IMR-90 (cell line): ENCODE data around the gene ARHGAP10. TPM values are rescaled to one million over a fixed set of nuclear protein-coding genes. Genes with fewer than 3 reads are reported as not detected.
A peak's percentile ranks its signal among the peaks of the same experiment; 100 is the strongest.

Experiments used
- ATAC-seq: fragments of 200-7000 bp; cut with Tn5 transposase; 2 replicates; pipeline ENCODE4 v1.9.1; 2020; ENCODE audit warnings: low read depth, mild to moderate bottlenecking, moderate library complexity
- BruUV-seq: library from RNA; stranded (reverse); fragments of 400-500 nt; replicated peaks from 2 replicates; lab custom pipeline; 2021; lab: Mats Ljungman, UMichigan
- CTCF ChIA-PET: fragments of 300-600 bp; formaldehyde crosslinking; extraction: SDS; loops from one replicate; lab custom pipeline; 2021; ENCODE audit warnings: antibody characterized with exemption; lab: Yijun Ruan, JAX
- POLR2A ChIA-PET: fragments of 300-600 bp; sonication (Branson Sonifier 250); formaldehyde crosslinking; loops from one replicate; lab custom pipeline; 2022; ENCODE audit warnings: antibody characterized with exemption; ENCODE audit not compliant: unreplicated experiment; lab: Charles Lee
- DNase-seq: peaks from one replicate; pipeline ENCODE4 v3.0.0; 2013
- H2AFZ ChIP-seq: replicated peaks from 2 replicates; pipeline ENCODE3; 2013; ENCODE audit warnings: low read length, mild to moderate bottlenecking; ENCODE audit not compliant: poor library complexity
- H2AK5ac ChIP-seq: 2 replicates; pipeline ENCODE4 v1.6.1; 2013; ENCODE audit warnings: low read depth, low read length, inconsistent platforms
- H2AK9ac ChIP-seq: replicated peaks from 2 replicates; pipeline ENCODE3; 2013; ENCODE audit warnings: mild to moderate bottlenecking, low read depth, low read length, moderate library complexity; ENCODE audit not compliant: poor library complexity
- H2BK120ac ChIP-seq: 2 replicates; pipeline ENCODE4 v1.6.1; 2013; ENCODE audit warnings: low read depth, low read length, inconsistent platforms
- H2BK15ac ChIP-seq: 3 replicates; pipeline ENCODE4 v1.6.1; 2013; ENCODE audit warnings: low read depth, low read length, inconsistent platforms
- H2BK20ac ChIP-seq: 2 replicates; pipeline ENCODE4 v1.6.1; 2013; ENCODE audit warnings: low read depth, mild to moderate bottlenecking, inconsistent platforms, low read length, moderate library complexity
- H2BK5ac ChIP-seq: 2 replicates; pipeline ENCODE4 v1.6.1; 2013; ENCODE audit warnings: mild to moderate bottlenecking, low read depth, low read length, inconsistent platforms; ENCODE audit not compliant: poor library complexity, severe bottlenecking
- H3K14ac ChIP-seq: replicated peaks from 2 replicates; pipeline ENCODE4 v1.6.1; 2013; ENCODE audit warnings: low read depth, low read length, inconsistent platforms
- H3K18ac ChIP-seq: 2 replicates; pipeline ENCODE4 v1.6.1; 2013; ENCODE audit warnings: low read depth, low read length, control low read depth
- H3K23ac ChIP-seq: 2 replicates; pipeline ENCODE4 v1.6.1; 2013; ENCODE audit warnings: low read depth, low read length, inconsistent platforms
- H3K27ac ChIP-seq: 2 replicates; pipeline ENCODE4 v1.5.1; 2013; ENCODE audit warnings: mild to moderate bottlenecking, control low read depth, low read length; ENCODE audit not compliant: insufficient read depth
- H3K27me3 ChIP-seq: 2 replicates; pipeline ENCODE4 v1.6.1; 2013; ENCODE audit warnings: low read length; ENCODE audit not compliant: control insufficient read depth, insufficient read depth
- H3K36me3 ChIP-seq: 2 replicates; pipeline ENCODE4 v1.6.1; 2013; ENCODE audit warnings: low read length, mixed read lengths; ENCODE audit not compliant: control insufficient read depth, insufficient read depth
- H3K4ac ChIP-seq: 2 replicates; pipeline ENCODE4 v1.6.1; 2013; ENCODE audit warnings: low read depth, low read length, inconsistent platforms
- H3K4me1 ChIP-seq: 2 replicates; pipeline ENCODE4 v1.6.1; 2013; ENCODE audit warnings: low read length, mixed read lengths; ENCODE audit not compliant: control insufficient read depth, insufficient read depth
- H3K4me2 ChIP-seq: 2 replicates; pipeline ENCODE4 v1.6.1; 2013; ENCODE audit warnings: low read depth, mild to moderate bottlenecking, control low read depth, low read length, moderate library complexity
- H3K4me3 ChIP-seq: 2 replicates; pipeline ENCODE4 v1.5.1; 2013; ENCODE audit warnings: low read depth, mild to moderate bottlenecking, control low read depth, low read length, moderate library complexity; ENCODE audit not compliant: insufficient read depth
- H3K56ac ChIP-seq: 2 replicates; pipeline ENCODE4 v1.6.1; 2013; ENCODE audit warnings: low read length, inconsistent platforms; ENCODE audit not compliant: insufficient read depth; ENCODE audit errors: extremely low read depth
- H3K79me1 ChIP-seq, 2 experiments: 2 replicates each; pipeline ENCODE4 v1.6.1; 2013; ENCODE audit warnings: low read length in 2 of 2, inconsistent platforms in 1 of 2, low read depth in 1 of 2
- H3K9ac ChIP-seq: 2 replicates; pipeline ENCODE4 v1.6.1; 2013; ENCODE audit warnings: low read depth, low read length, control low read depth
- H3K9me1 ChIP-seq: 2 replicates; pipeline ENCODE4 v1.6.1; 2013; ENCODE audit warnings: low read length, inconsistent platforms; ENCODE audit not compliant: insufficient read depth
- H3K9me3 ChIP-seq: 2 replicates; pipeline ENCODE4 v1.6.1; 2013; ENCODE audit warnings: low read length; ENCODE audit not compliant: control insufficient read depth, insufficient read depth
- H4K20me1 ChIP-seq: 2 replicates; pipeline ENCODE4 v1.6.1; 2013; ENCODE audit warnings: low read length, inconsistent platforms; ENCODE audit not compliant: insufficient read depth
- H4K5ac ChIP-seq: 2 replicates; pipeline ENCODE4 v1.6.1; 2013; ENCODE audit warnings: mild to moderate bottlenecking, low read depth, low read length, control low read depth
- H4K8ac ChIP-seq, 2 experiments: 2 replicates each; pipeline ENCODE4 v1.6.1; 2013; ENCODE audit warnings: low read depth in 2 of 2, low read length in 2 of 2, control low read depth in 1 of 2, inconsistent platforms in 1 of 2
- H4K91ac ChIP-seq: 2 replicates; pipeline ENCODE4 v1.6.1; 2013; ENCODE audit warnings: low read depth, low read length, inconsistent platforms; ENCODE audit not compliant: insufficient read depth
- BHLHE40 ChIP-seq: fragments of 150-350 bp; IDR thresholded peaks from 2 replicates; pipeline ENCODE4 v1.6.1; 2016; ENCODE audit warnings: mild to moderate bottlenecking, low read depth, low read length
- FOS ChIP-seq: fragments of 150-350 bp; IDR thresholded peaks from 2 replicates; pipeline ENCODE4 v1.6.1; 2016; ENCODE audit warnings: low read depth, low read length
- MAFK ChIP-seq: IDR thresholded peaks from 2 replicates; pipeline ENCODE4 v1.6.1; 2012; ENCODE audit warnings: low read depth, low read length, improper control_type of control experiment
- MAZ ChIP-seq: IDR thresholded peaks from 2 replicates; pipeline ENCODE4 v1.6.1; 2012; ENCODE audit warnings: low read depth, mild to moderate bottlenecking, low read length, improper control_type of control experiment, moderate library complexity, borderline replicate concordance
- RAD21 ChIP-seq: IDR thresholded peaks from 2 replicates; pipeline ENCODE4 v1.6.1; 2012; ENCODE audit warnings: low read length, improper control_type of control experiment
- RCOR1 ChIP-seq: IDR thresholded peaks from 2 replicates; pipeline ENCODE4 v1.6.1; 2012; ENCODE audit warnings: mild to moderate bottlenecking, low read length, improper control_type of control experiment; ENCODE audit not compliant: insufficient replicate concordance
- SMC3 ChIP-seq: fragments of 150-350 bp; IDR thresholded peaks from 2 replicates; pipeline ENCODE4 v1.6.1; 2016; ENCODE audit warnings: low read depth, mild to moderate bottlenecking, antibody characterized with exemption, low read length, moderate library complexity
- USF2 ChIP-seq: fragments of 150-350 bp; IDR thresholded peaks from 2 replicates; pipeline ENCODE4 v1.6.1; 2017; ENCODE audit warnings: mild to moderate bottlenecking, antibody characterized with exemption, low read length, low read depth
- WGBS, 2 experiments: methylation state at CpG; one replicate each; pipeline versions ENCODE4 v1.1.5 to v1.1.7; 2013; ENCODE audit warnings: missing lambda C conversion rate in 2 of 2; ENCODE audit not compliant: insufficient read length in 1 of 2; ENCODE audit errors: extremely low coverage in 2 of 2; 5-methylcytosine and 5-hydroxymethylcytosine counted together
- dilution Hi-C: fragments of 300-500 bp; cut with HindIII; formaldehyde crosslinking; loops from one replicate; pipeline ENCODE4 v1.14.3; 2018; ENCODE audit warnings: low sequenced_read_pairs; ENCODE audit not compliant: unreplicated experiment
- in situ Hi-C: fragments of 300-500 bp; cut with MboI; formaldehyde crosslinking; loops from 3 replicates; pipeline ENCODE4 v1.14.3; 2019; ENCODE audit warnings: low sequenced_read_pairs, inconsistent platforms, mixed read lengths
- intact Hi-C: fragments of 100-400 bp; cut with micrococcal nuclease; formaldehyde crosslinking; loops from 2 replicates; pipeline ENCODE4 v1.10.0; 2022
- polyA plus RNA-seq, 3 experiments: library from polyadenylated mRNA; depleted of rRNA; stranded (reverse); fragments of >200 nt; gene quantifications; 2 replicates each; pipeline ENCODE4 v1.2.3, GENCODE V29; 2012; ENCODE audit warnings: low replicate concordance in 1 of 3
- total RNA-seq: library from RNA; depleted of rRNA; stranded (reverse); fragments of >200 nt; gene quantifications from 2 replicates; pipeline ENCODE4 v1.2.3, GENCODE V29; 2012

The ARHGAP10 gene
- total and polyA plus RNA-seq, 2 of the 4 experiments (the other 2 are of a cell fraction) = 27.1 to 29.4 TPM

GRCh38 chr4:147754037-147754445, 22.2 kb downstream of the ARHGAP10 start:
- POLR2A ChIA-PET = interaction anchor here (0.6 kb wide), 1 partner anchor 133 kb away, joined by 4 read pairs; no protein-coding TSS in a partner anchor
- Histone ChIP-seq H3K27ac (peak overlapping the region; percentile 58; the same call in 1 of the 2 replicates), H3K23ac (peak overlapping the region; percentile 13; the same call in 1 of the 2 replicates), H2BK120ac (peak overlapping the region; percentile 67), H3K4ac (peak overlapping the region; percentile 19; the same call in 1 of the 2 replicates), H3K9me1 (peaks cover 13% of the 10 kb centered on the region), H3K14ac (0 out of 2 replicates have a peak overlapping the region, but pooled peaks have one; percentile 53), H3K56ac (no peak overlapping the region), H3K18ac (peak overlapping the region; percentile 22; the same call in 1 of the 2 replicates), H2BK15ac (peak overlapping the region; percentile 7; the same call in 1 of the 3 replicates), H4K8ac (peak overlapping the region in 1 of 2 experiments; percentile 78; a peak in 2 of 4 replicates), H2AK5ac (peak overlapping the region; percentile 29; the same call in 1 of the 2 replicates), H3K9ac (no peak overlapping the region), H3K36me3 (no peaks in the 10 kb centered on the region), H2BK20ac (peak overlapping the region; percentile 70), H2AK9ac (no peak overlapping the region), H2AFZ (no peak overlapping the region), H3K4me1 (peaks cover 21% of the 10 kb centered on the region), H3K4me2 (peak overlapping the region; percentile 66; the same call in 1 of the 2 replicates), H4K20me1 (peaks cover 23% of the 10 kb centered on the region), H3K27me3 (no peaks in the 10 kb centered on the region), H4K91ac (peak overlapping the region; percentile 46; the same call in 1 of the 2 replicates), H4K5ac (peak overlapping the region; percentile 31; the same call in 1 of the 2 replicates), H3K4me3 (no peak overlapping the region), H2BK5ac (peak overlapping the region; percentile 73), H3K9me3 (no peaks in the 10 kb centered on the region), H3K79me1 (peaks cover 18 to 58% of the 10 kb centered on the region in 2 experiments)
- TF ChIP-seq SMC3 (no peak), USF2 (no peak), MAZ (no peak), BHLHE40 (no peak), FOS (peak; percentile 68), MAFK (no peak), RAD21 (peak; percentile 5; the same call in 1 of the 2 replicates), RCOR1 (peak; percentile 93)
- ATAC-seq (peak; percentile 88), DNase-seq (peak; percentile 95)
- CTCF ChIA-PET = interaction anchor here (2.4 kb wide), 1 partner anchor 113 kb away, joined by 12 read pairs; no protein-coding TSS in a partner anchor
- in situ Hi-C loops (no loop called here), dilution Hi-C loops (no loop called here), intact Hi-C loops (loop anchor here (2.0 kb wide), 2 partner anchors 13 to 21 kb away; partner anchors contain the start of gene ARHGAP10)
- WGBS, 2 experiments = no CpG with 5 or more reads among the region's 3 CpGs
- BruUV-seq = no TSS peak
